Measurements from ENCODE around the gene FAM237B.
"Not testable (repeated sequence)": the region's sequence is repeated elsewhere in the genome, so short reads cannot be mapped to it uniquely, and the experiment has no call there.

FAM237B gene

GRCh38 chr7:90320801-90321494, at the start of gene FAM237B:
Gene FAM237B, minus strand, starts transcription at chr7:90321304. Its CDS starts 1,556 bp downstream, at chr7:90319748.
- H3K9ac ChIP-seq (ENCODE audit: low read depth, low read length): no peak within 1 kb of the TSS
- peaks cover 48% of the 10 kb centered on the region for H3K27me3 ChIP-seq (ENCODE audit: control insufficient read depth, insufficient read depth, low read length)
- H3K4me3 ChIP-seq (ENCODE audit: low read depth, low read length): peak within 1 kb of the TSS; percentile 58
- H3K9me3 ChIP-seq (ENCODE audit: control insufficient read depth, insufficient read depth, low read length): no peaks in the 10 kb centered on the region
- H3K4me1 ChIP-seq (ENCODE audit: control insufficient read depth, insufficient read depth, low read length): no peaks in the 10 kb centered on the region
- no peaks in the 10 kb centered on the region for H3K36me3 ChIP-seq (ENCODE audit: control insufficient read depth, insufficient read depth, low read length)

- Histone ChIP-seq H3K36me3 (ENCODE audit: control insufficient read depth, insufficient read depth, low read length) (no peaks in the 10 kb centered on the region), H3K9me3 (ENCODE audit: control insufficient read depth, insufficient read depth, low read length) (no peaks in the 10 kb centered on the region), H3K9ac (ENCODE audit: low read depth, low read length) (no peak overlapping the region), H3K27me3 (ENCODE audit: control insufficient read depth, insufficient read depth, low read length) (no peaks in the 10 kb centered on the region), H3K4me3 (ENCODE audit: low read depth, low read length) (no peak overlapping the region), H3K4me1 (ENCODE audit: control insufficient read depth, insufficient read depth, low read length) (no peaks in the 10 kb centered on the region)
Observed at GRCh38 chr7:90351987-90352386, 30.9 kb upstream of the FAM237B start.

GRCh38 chr7:90350032-90350431, 28.9 kb upstream of the FAM237B start:
- not testable (repeated sequence) for H3K9ac ChIP-seq (ENCODE audit: low read depth, low read length); H3K27me3 ChIP-seq (ENCODE audit: control insufficient read depth, insufficient read depth, low read length); H3K4me3 ChIP-seq (ENCODE audit: low read depth, low read length); H3K9me3 ChIP-seq (ENCODE audit: control insufficient read depth, insufficient read depth, low read length); H3K36me3 ChIP-seq (ENCODE audit: control insufficient read depth, insufficient read depth, low read length); H3K4me1 ChIP-seq (ENCODE audit: control insufficient read depth, insufficient read depth, low read length)

GRCh38 chr7:90349305-90349704, 28.2 kb upstream of the FAM237B start:
- Histone ChIP-seq H3K4me1 (ENCODE audit: control insufficient read depth, insufficient read depth, low read length) (no peaks in the 10 kb centered on the region), H3K9ac (ENCODE audit: low read depth, low read length) (no peak overlapping the region), H3K36me3 (ENCODE audit: control insufficient read depth, insufficient read depth, low read length) (no peaks in the 10 kb centered on the region), H3K9me3 (ENCODE audit: control insufficient read depth, insufficient read depth, low read length) (no peaks in the 10 kb centered on the region), H3K27me3 (ENCODE audit: control insufficient read depth, insufficient read depth, low read length) (no peaks in the 10 kb centered on the region), H3K4me3 (ENCODE audit: low read depth, low read length) (no peak overlapping the region)

DNA sequence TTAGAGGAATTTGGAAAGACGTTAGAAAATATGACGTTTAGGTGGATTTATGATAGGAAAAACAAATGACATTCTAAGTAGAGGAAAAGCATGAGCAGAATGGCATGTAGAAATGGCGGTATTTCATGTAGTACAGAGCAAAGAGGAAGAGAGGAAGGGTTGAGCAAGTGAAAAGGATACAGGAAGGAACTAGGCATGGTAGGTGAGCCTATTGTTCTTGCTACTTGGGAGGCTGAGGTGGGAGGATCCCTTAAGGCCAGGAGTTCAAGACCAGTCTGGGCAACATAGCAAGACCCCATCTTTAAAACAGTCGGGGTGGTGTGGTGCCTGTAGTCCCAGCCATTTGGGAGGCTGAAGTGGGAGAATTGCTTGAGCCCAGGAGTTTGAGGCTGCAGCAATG, 26.7 kb upstream of the FAM237B start:
- no peaks in the 10 kb centered on the region for H3K9me3 ChIP-seq (ENCODE audit: control insufficient read depth, insufficient read depth, low read length)
- peak overlapping the region; percentile 99 for H3K4me3 ChIP-seq (ENCODE audit: low read depth, low read length)
- H3K27me3 ChIP-seq (ENCODE audit: control insufficient read depth, insufficient read depth, low read length): no peaks in the 10 kb centered on the region
- no peaks in the 10 kb centered on the region for H3K4me1 ChIP-seq (ENCODE audit: control insufficient read depth, insufficient read depth, low read length)
- H3K36me3 ChIP-seq (ENCODE audit: control insufficient read depth, insufficient read depth, low read length): no peaks in the 10 kb centered on the region
- no peak overlapping the region for H3K9ac ChIP-seq (ENCODE audit: low read depth, low read length)

DNA sequence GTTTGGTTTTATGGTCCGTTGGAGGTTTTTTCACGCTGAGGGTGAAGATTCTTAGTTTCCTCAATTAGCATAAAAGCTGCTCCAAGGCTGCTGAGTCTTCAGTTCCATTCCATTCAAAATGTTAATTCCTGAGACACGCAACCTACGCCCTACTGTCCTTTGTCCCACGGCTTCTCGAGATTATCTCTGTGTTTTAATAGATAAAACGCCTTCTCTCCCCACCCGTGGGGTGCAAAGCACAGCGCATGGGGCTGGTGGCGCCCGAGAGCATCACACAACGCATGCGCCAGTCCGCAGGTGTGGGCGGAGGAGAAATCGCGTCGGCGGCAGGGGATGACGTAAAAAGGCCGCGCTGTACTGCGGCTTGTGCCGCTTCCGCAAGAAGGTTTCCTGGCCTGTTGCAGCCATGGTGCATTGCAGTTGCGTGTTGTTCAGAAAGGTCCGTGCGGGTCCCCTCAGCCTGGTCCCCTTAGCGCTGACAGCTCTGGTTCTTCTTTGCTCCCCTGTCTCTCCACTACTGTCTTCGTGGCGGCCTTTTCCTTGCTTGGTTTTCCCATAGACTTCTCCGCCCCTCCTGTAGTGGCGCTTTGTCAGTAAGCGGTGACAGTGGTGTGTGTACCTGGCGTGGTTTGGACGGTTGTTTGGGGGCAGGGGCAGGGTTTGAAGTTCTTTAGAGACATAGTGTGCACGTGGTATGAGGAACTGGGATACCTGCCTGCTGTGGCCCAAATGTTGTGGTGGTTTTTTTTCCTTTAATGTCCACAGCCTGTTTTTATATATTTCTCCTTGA, 25.4 kb upstream of the FAM237B start, which contains the start of gene GTPBP10:
TSS of gene GTPBP10 (plus strand) at position 381 of the 790 bp plus-strand sequence. CDS start at position 407, 26 bp downstream.
- Histone ChIP-seq H3K36me3 (ENCODE audit: control insufficient read depth, insufficient read depth, low read length) (no peaks in the 10 kb centered on the region), H3K4me1 (ENCODE audit: control insufficient read depth, insufficient read depth, low read length) (no peaks in the 10 kb centered on the region), H3K4me3 (ENCODE audit: low read depth, low read length) (peak within 1 kb of the TSS; percentile 99), H3K9me3 (ENCODE audit: control insufficient read depth, insufficient read depth, low read length) (no peaks in the 10 kb centered on the region), H3K27me3 (ENCODE audit: control insufficient read depth, insufficient read depth, low read length) (no peaks in the 10 kb centered on the region), H3K9ac (ENCODE audit: low read depth, low read length) (peak within 1 kb of the TSS; percentile 97)

- no peaks in the 10 kb centered on the region for H3K4me1 ChIP-seq (ENCODE audit: control insufficient read depth, insufficient read depth, low read length)
- H3K9ac ChIP-seq (ENCODE audit: low read depth, low read length): peak overlapping the region; percentile 97
- no peaks in the 10 kb centered on the region for H3K9me3 ChIP-seq (ENCODE audit: control insufficient read depth, insufficient read depth, low read length)
- H3K27me3 ChIP-seq (ENCODE audit: control insufficient read depth, insufficient read depth, low read length): no peaks in the 10 kb centered on the region
- no peaks in the 10 kb centered on the region for H3K36me3 ChIP-seq (ENCODE audit: control insufficient read depth, insufficient read depth, low read length)
- H3K4me3 ChIP-seq (ENCODE audit: low read depth, low read length): peak overlapping the region; percentile 99
Observed at GRCh38 chr7:90345595-90346335, 24.7 kb upstream of the FAM237B start.

DNA sequence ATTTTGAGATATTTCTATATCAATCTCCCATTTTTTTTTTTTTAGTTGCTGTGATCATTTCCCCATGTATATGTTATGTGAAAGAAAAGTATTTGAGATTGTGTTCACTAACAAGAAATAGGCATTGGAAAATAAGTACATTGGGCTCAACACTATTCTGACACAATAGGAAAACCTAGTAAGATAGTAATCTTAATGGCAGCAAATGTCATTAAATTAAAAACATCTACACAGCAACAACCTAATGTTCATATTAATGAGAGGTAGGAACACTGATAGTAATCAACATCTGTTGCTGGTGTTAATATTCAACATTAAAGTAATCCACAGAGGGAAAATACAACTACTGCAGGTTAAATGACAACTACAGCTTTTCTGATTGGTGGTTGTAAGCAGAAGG, 23.9 kb upstream of the FAM237B start:
- Histone ChIP-seq H3K4me1 (ENCODE audit: control insufficient read depth, insufficient read depth, low read length) (no peaks in the 10 kb centered on the region), H3K36me3 (ENCODE audit: control insufficient read depth, insufficient read depth, low read length) (no peaks in the 10 kb centered on the region), H3K9me3 (ENCODE audit: control insufficient read depth, insufficient read depth, low read length) (no peaks in the 10 kb centered on the region), H3K27me3 (ENCODE audit: control insufficient read depth, insufficient read depth, low read length) (no peaks in the 10 kb centered on the region), H3K9ac (ENCODE audit: low read depth, low read length) (no peak overlapping the region), H3K4me3 (ENCODE audit: low read depth, low read length) (no peak overlapping the region)

GRCh38 chr7:90337106-90337505, 16.0 kb upstream of the FAM237B start:
- no peaks in the 10 kb centered on the region for H3K36me3 ChIP-seq (ENCODE audit: control insufficient read depth, insufficient read depth, low read length)
- H3K4me1 ChIP-seq (ENCODE audit: control insufficient read depth, insufficient read depth, low read length): no peaks in the 10 kb centered on the region
- no peaks in the 10 kb centered on the region for H3K27me3 ChIP-seq (ENCODE audit: control insufficient read depth, insufficient read depth, low read length)
- H3K9me3 ChIP-seq (ENCODE audit: control insufficient read depth, insufficient read depth, low read length): no peaks in the 10 kb centered on the region
- H3K4me3 ChIP-seq (ENCODE audit: low read depth, low read length): no peak overlapping the region
- no peak overlapping the region for H3K9ac ChIP-seq (ENCODE audit: low read depth, low read length)

GRCh38 chr7:90334926-90335325, 13.8 kb upstream of the FAM237B start:
- not testable (repeated sequence) for H3K36me3 ChIP-seq (ENCODE audit: control insufficient read depth, insufficient read depth, low read length); H3K27me3 ChIP-seq (ENCODE audit: control insufficient read depth, insufficient read depth, low read length); H3K4me3 ChIP-seq (ENCODE audit: low read depth, low read length); H3K4me1 ChIP-seq (ENCODE audit: control insufficient read depth, insufficient read depth, low read length); H3K9ac ChIP-seq (ENCODE audit: low read depth, low read length); H3K9me3 ChIP-seq (ENCODE audit: control insufficient read depth, insufficient read depth, low read length)

GRCh38 chr7:90334193-90334843, 13.2 kb upstream of the FAM237B start:
- Histone ChIP-seq H3K9me3 (ENCODE audit: control insufficient read depth, insufficient read depth, low read length) (no peaks in the 10 kb centered on the region), H3K9ac (ENCODE audit: low read depth, low read length) (no peak overlapping the region)

More at GRCh38 chr7:90334193-90334843, 13.2 kb upstream of the FAM237B start:
- H3K36me3 ChIP-seq (ENCODE audit: control insufficient read depth, insufficient read depth, low read length): no peaks in the 10 kb centered on the region
- H3K4me3 ChIP-seq (ENCODE audit: low read depth, low read length): no peak overlapping the region
- H3K4me1 ChIP-seq (ENCODE audit: control insufficient read depth, insufficient read depth, low read length): no peaks in the 10 kb centered on the region
- H3K27me3 ChIP-seq (ENCODE audit: control insufficient read depth, insufficient read depth, low read length): no peaks in the 10 kb centered on the region

Data from iPS-15b (cell line).